HG02763 (cell line): ENCODE measurements around the gene PHKB.
"Not testable (repeated sequence)": the region's sequence is repeated elsewhere in the genome, so short reads cannot be mapped to it uniquely, and the experiment has no call there.

Experiments
- ATAC-seq: cut with Tn5 transposase; IDR thresholded peaks from one replicate; pipeline ENCODE4 v1.9.1; 2021; ENCODE audit warnings: mild to moderate bottlenecking, moderate library complexity; ENCODE audit not compliant: unreplicated experiment

Gene PHKB

GRCh38 chr16:47666434-47666833, 205.3 kb downstream of the PHKB start:
- no peak for ATAC-seq

- no peak for ATAC-seq
Observed at GRCh38 chr16:47667956-47668355, 206.8 kb downstream of the PHKB start.

- ATAC-seq, result no peak
Observed at GRCh38 chr16:47672475-47672874, 211.3 kb downstream of the PHKB start.

- ATAC-seq, result no peak
Observed at GRCh38 chr16:47676635-47677177, 215.6 kb downstream of the PHKB start.

- ATAC-seq, result not testable (repeated sequence)
Observed at GRCh38 chr16:47681571-47681970, 220.4 kb downstream of the PHKB start.

GRCh38 chr16:47687694-47688093, 226.6 kb downstream of the PHKB start:
- no peak for ATAC-seq

- no peak for ATAC-seq
Observed at GRCh38 chr16:47693226-47693625, 232.1 kb downstream of the PHKB start.

- no peak for ATAC-seq
Observed at GRCh38 chr16:47694543-47694942, 233.4 kb downstream of the PHKB start.

- ATAC-seq, result no peak
Observed at GRCh38 chr16:47695756-47696155, 234.6 kb downstream of the PHKB start.

- no peak for ATAC-seq
Observed at GRCh38 chr16:47697826-47698225, 236.7 kb downstream of the PHKB start.

- ATAC-seq, result no peak
Observed at GRCh38 chr16:47699106-47699505, 238.0 kb downstream of the PHKB start.

- ATAC-seq, result no peak
Observed at GRCh38 chr16:47700857-47701587, 239.9 kb downstream of the PHKB start.

GRCh38 chr16:47705266-47705665, 244.1 kb downstream of the PHKB start:
- ATAC-seq, result no peak

GRCh38 chr16:47711809-47712208, 250.7 kb downstream of the PHKB start:
- no peak for ATAC-seq

GRCh38 chr16:47712276-47713224, 251.4 kb downstream of the PHKB start:
- no peak for ATAC-seq

- ATAC-seq, result no peak
Observed at GRCh38 chr16:47713225-47713595, 252.1 kb downstream of the PHKB start.

- ATAC-seq, result no peak
Observed at GRCh38 chr16:47715442-47716083, 254.4 kb downstream of the PHKB start.

- no peak for ATAC-seq
Observed at GRCh38 chr16:47716571-47716970, 255.4 kb downstream of the PHKB start.

GRCh38 chr16:47719713-47720112, 258.6 kb downstream of the PHKB start:
- ATAC-seq, result no peak

- ATAC-seq, result no peak
Observed at GRCh38 chr16:47721006-47721637, 260.0 kb downstream of the PHKB start.

GRCh38 chr16:47722046-47722445, 260.9 kb downstream of the PHKB start:
- ATAC-seq, result no peak
